OCI-LY7 (cell line): ENCODE data around the gene CGB8. TPM values are rescaled to one million over a fixed set of nuclear protein-coding genes. Genes with fewer than 3 reads are reported as not detected.
A peak's percentile ranks its signal among the peaks of the same experiment; 100 is the strongest.

ENCODE experiments used
- BruUV-seq: library from RNA; stranded (reverse); fragments of 400-500 nt; replicated peaks from 2 replicates; lab custom pipeline; 2021; lab: Mats Ljungman, UMichigan
- CTCF ChIA-PET: fragments of 300-600 bp; sonication (Branson Sonifier 250); formaldehyde crosslinking; loops from one replicate; lab custom pipeline; 2022; ENCODE audit warnings: antibody characterized with exemption; ENCODE audit not compliant: unreplicated experiment; lab: Charles Lee
- POLR2A ChIA-PET: fragments of 300-600 bp; sonication (Branson Sonifier 250); formaldehyde crosslinking; loops from one replicate; lab custom pipeline; 2022; ENCODE audit warnings: antibody characterized with exemption; lab: Charles Lee
- DNase-seq: peaks from one replicate; pipeline ENCODE4 v3.0.0-alpha.2; 2015; ENCODE audit warnings: low spot score
- H2AFZ ChIP-seq: fragments of 200-600 bp; sonication (generic), shearing (Covaris generic); 2 replicates; pipeline ENCODE4 v1.6.1; 2014; ENCODE audit warnings: mild to moderate bottlenecking, antibody characterized with exemption, low read length, moderate library complexity
- H3K27ac ChIP-seq: fragments of 200-600 bp; sonication (generic); 2 replicates; pipeline ENCODE4 v1.5.1; 2014; ENCODE audit warnings: mixed run types, low read depth, mild to moderate bottlenecking, moderate library complexity, low read length, inconsistent platforms; ENCODE audit not compliant: poor library complexity, severe bottlenecking
- H3K36me3 ChIP-seq: fragments of 200-600 bp; sonication (generic); 2 replicates; pipeline ENCODE4 v1.6.1; 2014; ENCODE audit warnings: mild to moderate bottlenecking, antibody characterized with exemption, low read length, moderate library complexity, mixed read lengths; ENCODE audit not compliant: insufficient read depth
- H3K4me1 ChIP-seq: fragments of 200-600 bp; sonication (generic); 2 replicates; pipeline ENCODE4 v1.5.1; 2014; ENCODE audit warnings: mild to moderate bottlenecking, low read length; ENCODE audit not compliant: insufficient read depth, poor library complexity, severe bottlenecking
- H3K4me2 ChIP-seq: fragments of 200-600 bp; sonication (generic); 2 replicates; pipeline ENCODE4 v1.6.1; 2014; ENCODE audit warnings: mild to moderate bottlenecking, low read length
- H3K4me3 ChIP-seq: fragments of 200-600 bp; sonication (generic); 2 replicates; pipeline ENCODE4 v1.5.1; 2014; ENCODE audit warnings: mild to moderate bottlenecking, low read depth, low read length; ENCODE audit not compliant: poor library complexity, severe bottlenecking
- H3K79me2 ChIP-seq: fragments of 200-600 bp; sonication (generic); 2 replicates; pipeline ENCODE4 v1.6.1; 2016; ENCODE audit warnings: low read depth, mild to moderate bottlenecking, low read length, moderate library complexity, mixed read lengths; ENCODE audit not compliant: insufficient read depth
- H3K9me2 ChIP-seq: fragments of 200-600 bp; sonication (generic); 2 replicates; pipeline ENCODE4 v1.6.1; 2016; ENCODE audit warnings: mild to moderate bottlenecking, low read length, mixed read lengths; ENCODE audit not compliant: insufficient read depth
- H3K9me3 ChIP-seq: fragments of 200-600 bp; sonication (generic); 2 replicates; pipeline ENCODE4 v1.6.1; 2014; ENCODE audit warnings: mild to moderate bottlenecking, mixed run types, low read length, mixed read lengths
- H4K20me1 ChIP-seq: fragments of 200-600 bp; sonication (generic); 2 replicates; pipeline ENCODE4 v1.6.1; 2014; ENCODE audit warnings: mild to moderate bottlenecking, antibody characterized with exemption, low read length, moderate library complexity, mixed read lengths; ENCODE audit not compliant: insufficient read depth
- EZH2phosphoT487 ChIP-seq: fragments of 200-600 bp; sonication (generic); IDR thresholded peaks from 2 replicates; pipeline ENCODE4 v1.6.1; 2018; ENCODE audit warnings: low read depth, borderline replicate concordance, mild to moderate bottlenecking, mixed run types, antibody characterized with exemption, low read length, moderate library complexity, mixed read lengths
- intact Hi-C: fragments of 100-400 bp; cut with micrococcal nuclease; formaldehyde crosslinking; loops from one replicate; pipeline ENCODE4 v1.10.0; 2022; ENCODE audit not compliant: unreplicated experiment
- total RNA-seq, 2 experiments: library from RNA; depleted of rRNA in 1 of 2; stranded (reverse); fragments of >200 nt in 1 of 2; shearing (Covaris generic) in 1 of 2; gene quantifications; 2 replicates each; pipeline ENCODE4 v1.2.3, GENCODE V29; 2014 to 2022
- TF ChIP-seq, protein P1 (sequence below): fragments of 200-600 bp; sonication (generic); conservative IDR thresholded peaks from 2 replicates; pipeline ENCODE4 v1.5.1; 2014; ENCODE audit warnings: mild to moderate bottlenecking, antibody characterized with exemption, low read length, moderate library complexity, mixed read lengths

Gene CGB8
- total RNA-seq, 2 experiments from 2014 or later = not detected

DNA sequence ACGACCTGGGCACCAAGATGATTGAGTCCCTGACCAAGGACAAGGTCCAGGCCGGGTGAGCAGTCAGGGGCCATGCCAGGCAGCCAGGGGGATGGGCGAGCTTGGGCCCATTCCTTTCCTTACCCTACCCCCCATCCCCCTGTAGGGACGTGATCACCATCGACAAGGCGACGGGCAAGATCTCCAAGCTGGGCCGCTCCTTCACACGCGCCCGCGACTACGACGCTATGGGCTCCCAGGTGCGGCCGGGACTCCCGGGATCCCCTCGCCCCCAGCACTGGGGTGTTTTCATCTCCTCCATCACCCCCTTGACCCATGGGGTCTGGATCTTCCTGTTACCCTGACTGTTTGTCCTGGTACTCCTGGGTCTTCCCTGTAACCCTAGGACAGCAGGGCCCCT lies 39.1 kb downstream of the CGB8 start:
- Histone ChIP-seq H3K79me2 (no peaks in the 10 kb centered on the region), H3K27ac (no peak overlapping the region), H2AFZ (no peak overlapping the region), H3K4me1 (no peaks in the 10 kb centered on the region), H3K9me2 (no peaks in the 10 kb centered on the region), H3K9me3 (no peaks in the 10 kb centered on the region), H4K20me1 (no peaks in the 10 kb centered on the region), H3K4me3 (no peak overlapping the region), H3K36me3 (peaks cover 82% of the 10 kb centered on the region), H3K4me2 (no peak overlapping the region)
- DNase-seq = no peak
- ChIA-PET POLR2A (interaction anchor here (0.7 kb wide), 1 partner anchor 46 kb away, joined by 4 read pairs; no protein-coding TSS in a partner anchor), CTCF (no interaction called here)
- TF ChIP-seq, protein P1, sequence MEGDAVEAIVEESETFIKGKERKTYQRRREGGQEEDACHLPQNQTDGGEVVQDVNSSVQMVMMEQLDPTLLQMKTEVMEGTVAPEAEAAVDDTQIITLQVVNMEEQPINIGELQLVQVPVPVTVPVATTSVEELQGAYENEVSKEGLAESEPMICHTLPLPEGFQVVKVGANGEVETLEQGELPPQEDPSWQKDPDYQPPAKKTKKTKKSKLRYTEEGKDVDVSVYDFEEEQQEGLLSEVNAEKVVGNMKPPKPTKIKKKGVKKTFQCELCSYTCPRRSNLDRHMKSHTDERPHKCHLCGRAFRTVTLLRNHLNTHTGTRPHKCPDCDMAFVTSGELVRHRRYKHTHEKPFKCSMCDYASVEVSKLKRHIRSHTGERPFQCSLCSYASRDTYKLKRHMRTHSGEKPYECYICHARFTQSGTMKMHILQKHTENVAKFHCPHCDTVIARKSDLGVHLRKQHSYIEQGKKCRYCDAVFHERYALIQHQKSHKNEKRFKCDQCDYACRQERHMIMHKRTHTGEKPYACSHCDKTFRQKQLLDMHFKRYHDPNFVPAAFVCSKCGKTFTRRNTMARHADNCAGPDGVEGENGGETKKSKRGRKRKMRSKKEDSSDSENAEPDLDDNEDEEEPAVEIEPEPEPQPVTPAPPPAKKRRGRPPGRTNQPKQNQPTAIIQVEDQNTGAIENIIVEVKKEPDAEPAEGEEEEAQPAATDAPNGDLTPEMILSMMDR = no peak
- no peak for TF ChIP-seq EZH2phosphoT487
- intact Hi-C loops = no loop called here
- BruUV-seq = no TSS peak

DNA sequence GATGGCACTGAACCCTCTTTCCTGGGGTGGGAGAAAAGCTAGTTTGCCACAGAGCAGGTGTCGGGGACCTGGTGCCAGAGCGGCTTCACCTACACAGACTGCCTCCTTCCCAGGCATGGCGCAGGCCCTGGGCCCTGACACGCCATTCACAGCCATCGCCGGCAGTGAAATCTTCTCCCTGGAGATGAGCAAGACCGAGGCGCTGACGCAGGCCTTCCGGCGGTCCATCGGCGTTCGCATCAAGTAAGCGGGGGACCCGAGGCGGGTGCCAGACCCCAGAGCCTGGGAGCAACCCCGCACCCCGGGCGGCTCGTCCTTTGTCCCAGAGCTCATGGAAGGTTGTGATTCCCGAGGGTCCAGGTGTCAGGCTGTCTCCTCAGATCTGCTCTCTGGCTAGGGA lies 42.0 kb downstream of the CGB8 start:
- H3K27ac ChIP-seq = no peak overlapping the region
- no peaks in the 10 kb centered on the region for H3K4me1 ChIP-seq
- POLR2A ChIA-PET = no interaction called here
- H3K4me2 ChIP-seq = no peak overlapping the region
- CTCF ChIA-PET = no interaction called here
- no peaks in the 10 kb centered on the region for H3K9me2 ChIP-seq
- no peaks in the 10 kb centered on the region for H3K9me3 ChIP-seq
- H3K36me3 ChIP-seq = peaks cover 85% of the 10 kb centered on the region
- H3K79me2 ChIP-seq = no peaks in the 10 kb centered on the region
- no peak for DNase-seq
- no peak overlapping the region for H2AFZ ChIP-seq
- H3K4me3 ChIP-seq = no peak overlapping the region
- TF ChIP-seq EZH2phosphoT487 = no peak
- no TSS peak for BruUV-seq
- intact Hi-C loops = no loop called here
- no peaks in the 10 kb centered on the region for H4K20me1 ChIP-seq

DNA sequence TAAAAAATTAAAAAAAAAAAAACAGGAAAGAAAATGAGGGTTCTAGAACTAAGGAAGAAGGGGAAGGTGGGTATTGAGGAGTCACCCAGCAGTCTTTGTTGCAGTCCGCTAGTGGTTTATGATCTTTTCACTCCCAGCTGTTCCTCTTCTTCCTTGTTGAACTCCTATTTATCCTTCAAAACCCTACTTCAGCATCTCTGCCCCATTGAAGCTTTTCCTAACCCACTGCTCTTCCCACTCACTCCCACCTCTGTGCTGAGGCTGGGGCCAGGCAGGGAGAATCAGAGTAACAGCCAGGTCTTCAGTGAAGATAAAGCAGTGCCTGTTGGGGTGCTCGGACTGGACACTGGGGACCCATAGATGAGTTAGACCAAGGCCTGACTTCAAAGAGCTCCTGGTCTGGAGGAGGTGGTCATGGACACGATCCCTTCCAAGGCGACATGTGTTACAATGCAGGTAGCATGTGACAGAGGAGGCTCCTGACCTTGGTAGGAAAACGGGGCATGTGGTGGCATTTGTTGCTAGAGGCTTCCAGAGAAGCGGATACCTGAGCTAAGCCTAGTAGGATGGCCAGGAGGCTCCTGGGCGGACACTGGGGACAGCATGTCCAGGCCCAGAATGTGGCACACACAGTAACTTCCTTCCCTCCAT lies 43.8 kb downstream of the CGB8 start:
- TSS peak; percentile 43 for BruUV-seq
- H3K4me3 ChIP-seq = no peak overlapping the region
- no peak overlapping the region for H3K4me2 ChIP-seq
- no peak for DNase-seq
- TF ChIP-seq, protein P1 = no peak
- no peak for TF ChIP-seq EZH2phosphoT487
- intact Hi-C loops = no loop called here
- POLR2A ChIA-PET = interaction anchor here (0.5 kb wide), 1 partner anchor 298 kb away, joined by 3 read pairs; no protein-coding TSS in a partner anchor
- H3K27ac ChIP-seq = no peak overlapping the region
- H4K20me1 ChIP-seq = no peaks in the 10 kb centered on the region
- no peaks in the 10 kb centered on the region for H3K79me2 ChIP-seq
- H3K4me1 ChIP-seq = no peaks in the 10 kb centered on the region
- no peaks in the 10 kb centered on the region for H3K9me3 ChIP-seq
- H3K9me2 ChIP-seq = no peaks in the 10 kb centered on the region
- CTCF ChIA-PET = no interaction called here
- H2AFZ ChIP-seq = no peak overlapping the region
- peaks cover 81% of the 10 kb centered on the region for H3K36me3 ChIP-seq
